GM06990 (cell line): ENCODE data around the gene FANCB.
A peak's percentile ranks its signal among the peaks of the same experiment; 100 is the strongest.

Experiments
- DNase-seq: peaks from one replicate; pipeline ENCODE4 v3.0.0-alpha.2; 2011; ENCODE audit not compliant: insufficient read length; ENCODE audit errors: extremely low read depth
- H3K27me3 ChIP-seq: replicated peaks from 2 replicates; pipeline ENCODE4 v1.6.0; 2011; ENCODE audit warnings: low read length; ENCODE audit not compliant: control insufficient read depth, insufficient read depth
- H3K36me3 ChIP-seq: 2 replicates; pipeline ENCODE4 v1.5.1; 2011; ENCODE audit warnings: low read length; ENCODE audit not compliant: control insufficient read depth, insufficient read depth
- H3K4me3 ChIP-seq: replicated peaks from 2 replicates; pipeline ENCODE4 v1.5.1; 2011; ENCODE audit warnings: low read depth, mild to moderate bottlenecking, control low read depth, low read length
- TF ChIP-seq, protein P1 (sequence below): IDR thresholded peaks from 2 replicates; pipeline ENCODE4 v1.5.1; 2011; ENCODE audit warnings: low read length, control low read depth, mild to moderate bottlenecking, inconsistent platforms; ENCODE audit not compliant: insufficient read depth, poor library complexity, severe bottlenecking

The FANCB gene

DNA sequence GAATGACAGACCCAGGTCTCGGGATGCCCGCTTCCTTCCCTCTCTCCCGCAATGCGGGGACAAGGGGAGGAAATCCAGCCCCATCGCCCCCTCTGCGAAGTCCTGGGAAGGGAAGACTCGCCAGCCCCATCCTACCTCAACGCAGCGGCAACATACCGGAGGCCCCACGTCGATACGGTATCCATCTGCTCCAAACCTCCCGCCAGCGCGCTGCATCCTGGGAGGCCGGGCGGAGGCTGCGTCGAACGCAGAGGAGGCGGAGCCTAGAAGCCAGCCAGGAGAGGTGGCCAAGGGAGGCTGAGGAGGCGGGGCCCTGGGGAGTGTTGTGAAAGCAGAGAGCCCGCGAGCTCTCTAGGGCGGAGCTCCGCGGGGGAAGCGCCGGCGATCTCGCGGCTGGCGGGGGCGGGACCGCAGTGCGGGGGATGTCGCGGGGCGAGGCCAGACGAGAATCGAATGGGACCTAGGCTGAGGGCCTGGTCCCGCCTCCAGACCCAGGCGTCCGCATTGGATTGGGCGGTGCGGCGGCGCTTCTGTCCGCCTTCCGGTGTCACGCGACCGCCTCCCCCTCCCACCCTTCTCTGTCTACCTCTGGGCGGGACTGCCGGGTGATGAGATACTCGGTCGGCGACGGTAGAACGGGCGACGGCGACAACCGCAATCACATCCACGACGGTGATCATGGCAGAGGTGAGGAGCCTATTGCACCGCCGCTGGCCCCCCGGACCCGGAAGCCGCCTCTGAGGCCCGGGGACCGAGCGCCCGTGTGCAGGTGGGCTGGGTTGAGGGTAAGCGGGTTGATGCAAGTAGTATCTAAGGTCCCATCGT, at the start of gene FANCB, which contains the start of gene MOSPD2:
Gene FANCB (minus strand): TSS at position 219 of the 825 bp plus-strand sequence. CDS start 7,559 bp downstream, outside the sequence.
Gene MOSPD2 (plus strand): TSS at position 571 of the 825 bp plus-strand sequence. CDS start 108 bp downstream, at position 679.
- TF ChIP-seq, protein P1, sequence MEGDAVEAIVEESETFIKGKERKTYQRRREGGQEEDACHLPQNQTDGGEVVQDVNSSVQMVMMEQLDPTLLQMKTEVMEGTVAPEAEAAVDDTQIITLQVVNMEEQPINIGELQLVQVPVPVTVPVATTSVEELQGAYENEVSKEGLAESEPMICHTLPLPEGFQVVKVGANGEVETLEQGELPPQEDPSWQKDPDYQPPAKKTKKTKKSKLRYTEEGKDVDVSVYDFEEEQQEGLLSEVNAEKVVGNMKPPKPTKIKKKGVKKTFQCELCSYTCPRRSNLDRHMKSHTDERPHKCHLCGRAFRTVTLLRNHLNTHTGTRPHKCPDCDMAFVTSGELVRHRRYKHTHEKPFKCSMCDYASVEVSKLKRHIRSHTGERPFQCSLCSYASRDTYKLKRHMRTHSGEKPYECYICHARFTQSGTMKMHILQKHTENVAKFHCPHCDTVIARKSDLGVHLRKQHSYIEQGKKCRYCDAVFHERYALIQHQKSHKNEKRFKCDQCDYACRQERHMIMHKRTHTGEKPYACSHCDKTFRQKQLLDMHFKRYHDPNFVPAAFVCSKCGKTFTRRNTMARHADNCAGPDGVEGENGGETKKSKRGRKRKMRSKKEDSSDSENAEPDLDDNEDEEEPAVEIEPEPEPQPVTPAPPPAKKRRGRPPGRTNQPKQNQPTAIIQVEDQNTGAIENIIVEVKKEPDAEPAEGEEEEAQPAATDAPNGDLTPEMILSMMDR = no peak
- no peaks in the 10 kb centered on the region for H3K36me3 ChIP-seq
- no peaks in the 10 kb centered on the region for H3K27me3 ChIP-seq
- H3K4me3 ChIP-seq = peak within 1 kb of the TSS; percentile 78
- DNase-seq = peak; percentile 96

DNA sequence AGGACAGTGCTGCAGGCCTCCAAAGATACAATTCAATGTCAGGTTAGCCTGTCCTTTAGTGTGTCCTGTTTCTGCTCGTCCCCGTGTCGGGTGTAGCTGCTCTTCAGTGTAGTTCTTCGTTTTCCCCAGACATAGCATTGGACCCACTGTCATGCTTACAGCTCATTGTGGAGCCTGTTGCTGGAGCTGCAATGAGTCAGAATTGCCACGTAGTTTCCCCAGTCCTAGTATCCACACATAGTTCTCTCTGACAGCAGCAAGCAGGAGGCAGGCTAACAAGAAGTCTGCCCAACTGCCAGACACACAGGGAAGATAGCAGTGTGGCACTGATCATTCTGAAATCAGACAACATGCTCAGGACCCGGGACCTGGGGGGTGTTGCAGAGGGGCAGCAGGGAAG, 49.6 kb upstream of the FANCB start:
- H3K27me3 ChIP-seq = no peaks in the 10 kb centered on the region
- no peak overlapping the region for H3K4me3 ChIP-seq
- TF ChIP-seq, protein P1 = no peak
- H3K36me3 ChIP-seq = no peaks in the 10 kb centered on the region
- no peak for DNase-seq

DNA sequence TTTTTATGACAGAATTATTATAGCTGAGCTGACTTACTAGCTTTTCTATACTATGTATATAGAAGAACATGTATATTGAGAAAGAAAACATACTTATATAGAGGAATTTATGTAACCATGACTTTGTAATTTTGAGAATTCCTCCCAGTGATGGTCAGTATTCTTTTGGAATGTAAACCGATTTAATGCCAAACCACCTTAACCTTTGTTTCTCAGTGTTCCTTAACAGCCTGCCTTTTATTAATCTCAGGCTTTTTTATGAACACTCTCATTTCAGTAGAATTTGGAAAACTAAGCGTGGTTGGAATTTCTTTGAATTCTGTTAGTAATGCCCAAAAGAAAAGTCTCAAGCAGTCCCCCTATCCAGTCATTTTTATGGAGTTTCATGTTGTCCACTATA, 47.3 kb upstream of the FANCB start:
- Histone ChIP-seq H3K4me3 (no peak overlapping the region), H3K36me3 (no peaks in the 10 kb centered on the region), H3K27me3 (no peaks in the 10 kb centered on the region)
- DNase-seq = no peak
- TF ChIP-seq, protein P1 = no peak

- no peak overlapping the region for H3K4me3 ChIP-seq
- no peaks in the 10 kb centered on the region for H3K27me3 ChIP-seq
- DNase-seq = no peak
- TF ChIP-seq, protein P1 = no peak
- H3K36me3 ChIP-seq = no peaks in the 10 kb centered on the region
These were observed 46.5 kb upstream of the FANCB start for GRCh38 chrX:14919407-14919806.

- Histone ChIP-seq H3K4me3 (no peak overlapping the region), H3K27me3 (no peaks in the 10 kb centered on the region), H3K36me3 (peaks cover 1% of the 10 kb centered on the region)
- TF ChIP-seq, protein P1 = no peak
- no peak for DNase-seq
These were observed 43.3 kb upstream of the FANCB start for GRCh38 chrX:14916017-14916674.
